CD4-positive, CD25-positive, alpha-beta regulatory T cell (primary cell): ENCODE results near the gene APP. TPM values are rescaled to one million over a fixed set of nuclear protein-coding genes. Genes with fewer than 3 reads are reported as not detected.
A peak's percentile ranks its signal among the peaks of the same experiment; 100 is the strongest.

Experiments
- ATAC-seq, 2 donors: fragments of 150-1000 bp; cut with Tn5 transposase; one replicate each; pipeline ENCODE4 v1.10.0; 2021; ENCODE audit warnings: low read depth in 2 of 2, moderate number of reproducible peaks in 2 of 2, moderate library complexity in 1 of 2
- DNase-seq, 3 donors: peaks; one replicate each; pipeline versions ENCODE4 v3.0.0 to v3.0.0-alpha.2; 2012 to 2022; ENCODE audit warnings: mixed read lengths in 1 of 3
- H3K27ac ChIP-seq: one replicate; pipeline ENCODE4 v1.7.0; 2013; ENCODE audit warnings: mild to moderate bottlenecking, low read length; ENCODE audit not compliant: insufficient read depth, poor library complexity, severe bottlenecking
- H3K27me3 ChIP-seq: one replicate; pipeline ENCODE4 v1.7.0; 2013; ENCODE audit warnings: low read length; ENCODE audit not compliant: control insufficient read depth, insufficient read depth
- H3K36me3 ChIP-seq: one replicate; pipeline ENCODE4 v1.7.0; 2013; ENCODE audit warnings: mild to moderate bottlenecking, low read length, moderate library complexity; ENCODE audit not compliant: control insufficient read depth, insufficient read depth
- H3K4me1 ChIP-seq: 2 replicates; pipeline ENCODE4 v1.7.0; 2013; ENCODE audit warnings: mild to moderate bottlenecking, low read length; ENCODE audit not compliant: insufficient read depth, control insufficient read depth, poor library complexity, severe bottlenecking
- H3K4me3 ChIP-seq: one replicate; pipeline ENCODE4 v1.7.0; 2013; ENCODE audit warnings: low read depth, mild to moderate bottlenecking, low read length, moderate library complexity
- H3K9me3 ChIP-seq, 2 experiments: 1 replicate in 1 of 2; 2 replicates in 1 of 2; pipeline ENCODE4 v1.7.0; 2013; ENCODE audit warnings: low read length in 2 of 2, mild to moderate bottlenecking in 1 of 2, moderate library complexity in 1 of 2; ENCODE audit not compliant: control insufficient read depth in 2 of 2
- H3K27ac Mint-ChIP-seq, 3 donors: one replicate each; pipeline ENCODE4 v1.8.0; 2020 to 2022; ENCODE audit warnings: mild to moderate bottlenecking in 3 of 3, mixed read lengths in 3 of 3, moderate library complexity in 2 of 3
- H3K27me3 Mint-ChIP-seq: one replicate; pipeline ENCODE4 v1.8.0; 2022; ENCODE audit warnings: mild to moderate bottlenecking, mixed read lengths
- H3K36me3 Mint-ChIP-seq: one replicate; pipeline ENCODE4 v1.8.0; 2020; ENCODE audit warnings: mixed read lengths
- H3K4me1 Mint-ChIP-seq, 4 donors: one replicate each; pipeline ENCODE4 v1.8.0; 2020 to 2022; ENCODE audit warnings: mixed read lengths in 4 of 4, mild to moderate bottlenecking in 1 of 4
- H3K4me3 Mint-ChIP-seq, 4 donors: one replicate each; pipeline ENCODE4 v1.8.0; 2020 to 2022; ENCODE audit warnings: mild to moderate bottlenecking in 4 of 4, mixed read lengths in 4 of 4, moderate library complexity in 3 of 4
- H3K9me3 Mint-ChIP-seq, 7 donors: one replicate each; pipeline ENCODE4 v1.8.0; 2020 to 2022; ENCODE audit warnings: mixed read lengths in 7 of 7, mild to moderate bottlenecking in 3 of 7, moderate library complexity in 2 of 7
- polyA plus RNA-seq, 4 donors: library from polyadenylated mRNA; unstranded; fragments of 300-500 nt; fragmentation: Illumina TruSeq; gene quantifications; one replicate each; pipeline ENCODE4 v1.2.3, GENCODE V29; 2021
- total RNA-seq: library from RNA; stranded (reverse); gene quantifications from one replicate; pipeline ENCODE4 v1.2.3, GENCODE V29; 2022

The APP gene
- total and polyA plus RNA-seq, 5 donors from 2014 or later, result 3.9 to 29.5 (median 7.5) TPM

- H3K27me3 Mint-ChIP-seq, result no peaks in the 10 kb centered on the region
- Histone ChIP-seq H3K4me1 (peaks cover 9% of the 10 kb centered on the region), H3K27me3 (no peaks in the 10 kb centered on the region), H3K9me3 (no peaks in the 10 kb centered on the region), H3K27ac (peak overlapping the region; percentile 41), H3K4me3 (peak overlapping the region; percentile 80), H3K36me3 (no peaks in the 10 kb centered on the region)
- peaks cover 18 to 49% (median 39%) of the 10 kb centered on the region in 4 donors for H3K4me1 Mint-ChIP-seq
- ATAC-seq (peak; percentile 54 to 72), DNase-seq (peak in 2 of 3 donors; percentile 24 to 79)
- H3K9me3 Mint-ChIP-seq, result no peaks in the 10 kb centered on the region
- H3K36me3 Mint-ChIP-seq, result no peaks in the 10 kb centered on the region
- H3K4me3 Mint-ChIP-seq, result peak overlapping the region; percentile 9 to 90 (median 83)
- H3K27ac Mint-ChIP-seq, result peak overlapping the region; percentile 89 to 97 (median 95)
Observed at GRCh38 chr21:26070822-26071425, 99.6 kb downstream of the APP start.

- peak overlapping the region; percentile 89 to 97 (median 95) for H3K27ac Mint-ChIP-seq
- Histone ChIP-seq H3K27ac (no peak overlapping the region), H3K27me3 (no peaks in the 10 kb centered on the region), H3K4me3 (peak overlapping the region; percentile 80), H3K4me1 (peaks cover 9% of the 10 kb centered on the region), H3K36me3 (no peaks in the 10 kb centered on the region), H3K9me3 (no peaks in the 10 kb centered on the region)
- H3K4me1 Mint-ChIP-seq, result peaks cover 18 to 49% (median 39%) of the 10 kb centered on the region in 4 donors
- DNase-seq (peak in 1 of 3 donors; percentile 10), ATAC-seq (no peak)
- H3K9me3 Mint-ChIP-seq, result no peaks in the 10 kb centered on the region
- no peaks in the 10 kb centered on the region for H3K36me3 Mint-ChIP-seq
- H3K4me3 Mint-ChIP-seq, result peak overlapping the region; percentile 23 to 90 (median 83)
- H3K27me3 Mint-ChIP-seq, result no peaks in the 10 kb centered on the region
Observed at GRCh38 chr21:26070121-26070520, 100.4 kb downstream of the APP start.

- no peak overlapping the region for H3K27ac ChIP-seq
- Mint-ChIP-seq H3K4me1 (peaks cover 18 to 49% (median 39%) of the 10 kb centered on the region in 4 donors), H3K27me3 (no peaks in the 10 kb centered on the region), H3K36me3 (no peaks in the 10 kb centered on the region), H3K9me3 (no peaks in the 10 kb centered on the region), H3K27ac (peak overlapping the region; percentile 32 to 89 (median 53)), H3K4me3 (peak overlapping the region in 1 of 4 donors; percentile 12)
- DNase-seq (no peak), ATAC-seq (no peak)
- no peaks in the 10 kb centered on the region for H3K27me3 ChIP-seq
- no peaks in the 10 kb centered on the region for H3K36me3 ChIP-seq
- H3K4me3 ChIP-seq, result no peak overlapping the region
- H3K4me1 ChIP-seq, result peaks cover 9% of the 10 kb centered on the region
- H3K9me3 ChIP-seq, result no peaks in the 10 kb centered on the region
Observed at GRCh38 chr21:26068776-26069175, 101.8 kb downstream of the APP start.

- H3K9me3 Mint-ChIP-seq, result no peaks in the 10 kb centered on the region
- DNase-seq (peak in 1 of 3 donors; percentile 30), ATAC-seq (peak in 1 of 2 donors; percentile 41)
- H3K27me3 Mint-ChIP-seq, result no peaks in the 10 kb centered on the region
- Histone ChIP-seq H3K4me3 (peak overlapping the region; percentile 13), H3K36me3 (no peaks in the 10 kb centered on the region), H3K4me1 (peaks cover 9% of the 10 kb centered on the region), H3K27ac (no peak overlapping the region), H3K27me3 (no peaks in the 10 kb centered on the region), H3K9me3 (no peaks in the 10 kb centered on the region)
- H3K4me3 Mint-ChIP-seq, result peak overlapping the region; percentile 9 to 40 (median 27)
- H3K36me3 Mint-ChIP-seq, result no peaks in the 10 kb centered on the region
- peaks cover 18 to 49% (median 36%) of the 10 kb centered on the region in 4 donors for H3K4me1 Mint-ChIP-seq
- H3K27ac Mint-ChIP-seq, result peak overlapping the region in 2 of 3 donors; percentile 22 to 89
Observed at GRCh38 chr21:26067836-26068594, 102.6 kb downstream of the APP start.

GRCh38 chr21:26064506-26064905 is 106.1 kb downstream of the APP start:
- no peak overlapping the region for H3K4me3 ChIP-seq
- peaks cover 2% of the 10 kb centered on the region for H3K4me1 ChIP-seq
- Mint-ChIP-seq H3K27me3 (no peaks in the 10 kb centered on the region), H3K4me3 (no peak overlapping the region), H3K27ac (no peak overlapping the region), H3K4me1 (peaks cover 0 to 26% (median 15%) of the 10 kb centered on the region in 4 donors), H3K36me3 (no peaks in the 10 kb centered on the region), H3K9me3 (peaks cover 0 to 1% (median 0%) of the 10 kb centered on the region in 7 donors)
- H3K9me3 ChIP-seq, result no peaks in the 10 kb centered on the region
- ATAC-seq (no peak), DNase-seq (no peak)
- no peaks in the 10 kb centered on the region for H3K27me3 ChIP-seq
- no peaks in the 10 kb centered on the region for H3K36me3 ChIP-seq
- H3K27ac ChIP-seq, result no peak overlapping the region

- no peaks in the 10 kb centered on the region for H3K9me3 ChIP-seq
- Mint-ChIP-seq H3K27ac (no peak overlapping the region), H3K4me3 (no peak overlapping the region), H3K36me3 (no peaks in the 10 kb centered on the region), H3K27me3 (no peaks in the 10 kb centered on the region), H3K4me1 (peaks cover 0 to 4% (median under 1%) of the 10 kb centered on the region in 4 donors), H3K9me3 (peaks cover 0 to 1% (median 0%) of the 10 kb centered on the region in 7 donors)
- H3K4me3 ChIP-seq, result no peak overlapping the region
- H3K27me3 ChIP-seq, result no peaks in the 10 kb centered on the region
- H3K27ac ChIP-seq, result no peak overlapping the region
- ATAC-seq (no peak), DNase-seq (no peak)
- no peaks in the 10 kb centered on the region for H3K4me1 ChIP-seq
- no peaks in the 10 kb centered on the region for H3K36me3 ChIP-seq
Observed at GRCh38 chr21:26061437-26061836, 109.1 kb downstream of the APP start.

GRCh38 chr21:26060335-26061115 is 110.0 kb downstream of the APP start:
- H3K4me3 ChIP-seq, result no peak overlapping the region
- DNase-seq (no peak), ATAC-seq (no peak)
- no peaks in the 10 kb centered on the region for H3K4me1 ChIP-seq
- Mint-ChIP-seq H3K27me3 (no peaks in the 10 kb centered on the region), H3K4me1 (peaks cover 0 to 8% (median 4%) of the 10 kb centered on the region in 4 donors), H3K36me3 (no peaks in the 10 kb centered on the region), H3K9me3 (peaks cover 0 to 1% (median 0%) of the 10 kb centered on the region in 7 donors), H3K27ac (peak overlapping the region in 1 of 3 donors; percentile 0), H3K4me3 (no peak overlapping the region)
- no peaks in the 10 kb centered on the region for H3K27me3 ChIP-seq
- H3K36me3 ChIP-seq, result no peaks in the 10 kb centered on the region
- H3K27ac ChIP-seq, result no peak overlapping the region
- H3K9me3 ChIP-seq, result no peaks in the 10 kb centered on the region
